Omental fat pad (tissue), 4 donors: Measurements from ENCODE around the gene PRICKLE4. TPM values are rescaled to one million over a fixed set of nuclear protein-coding genes. Genes with fewer than 3 reads are reported as not detected.

Source experiments
- ATAC-seq: fragments of 150-250 bp; one replicate; pipeline ENCODE4 v1.9.1; 2016; ENCODE audit warnings: mild to moderate bottlenecking, moderate library complexity; ENCODE audit not compliant: low FRiP score
- DNase-seq: peaks from one replicate; pipeline ENCODE4 v3.0.0-alpha.2; 2019; ENCODE audit warnings: low spot score
- CTCF ChIP-seq, 3 donors: fragments of 450-650 bp; IDR thresholded peaks; one replicate each; pipeline ENCODE4 v1.5.1; 2016 to 2017; ENCODE audit warnings: antibody characterized with exemption in 3 of 3, mild to moderate bottlenecking in 3 of 3, moderate library complexity in 2 of 3
- total RNA-seq, 4 donors: library from RNA; depleted of rRNA; stranded (reverse); fragments of >200 nt; gene quantifications; one replicate each; pipeline ENCODE4 v1.1.0, GENCODE V29; 2016

The PRICKLE4 gene
- total RNA-seq, 4 donors from 2014 or later, result 1.6 to 11.7 (median 8.6) TPM

- ATAC-seq (peak; percentile 70), DNase-seq (peak; percentile 52)
These were observed 45.7 kb upstream of the PRICKLE4 start for GRCh38 chr6:41734666-41735426.

GRCh38 chr6:41735427-41736185 is 45.0 kb upstream of the PRICKLE4 start, which contains the start of gene TFEB:
Gene TFEB, minus strand, starts transcription at chr6:41735608. Its CDS starts 44,395 bp downstream, at chr6:41691213.
- ATAC-seq (peak; percentile 80), DNase-seq (peak; percentile 89)
- TF ChIP-seq CTCF (IDR thresholded peaks at IDR 0.05), result peak in 2 of 3 donors; percentile 66 to 92

More at GRCh38 chr6:41734666-41735426, 45.7 kb upstream of the PRICKLE4 start:
- no peak for TF ChIP-seq CTCF (IDR thresholded peaks at IDR 0.05)

GRCh38 chr6:41736186-41736733 is 44.3 kb upstream of the PRICKLE4 start:
- no peak for ATAC-seq
- no peak for DNase-seq
- TF ChIP-seq CTCF (IDR thresholded peaks at IDR 0.05), result no peak

GRCh38 chr6:41736800-41737555 is 43.6 kb upstream of the PRICKLE4 start:
- no peak for DNase-seq
- no peak for TF ChIP-seq CTCF (IDR thresholded peaks at IDR 0.05)
- no peak for ATAC-seq

GRCh38 chr6:41737591-41738130 is 42.9 kb upstream of the PRICKLE4 start:
- ATAC-seq (no peak), DNase-seq (no peak)
- no peak for TF ChIP-seq CTCF (IDR thresholded peaks at IDR 0.05)

GRCh38 chr6:41739041-41739440 is 41.5 kb upstream of the PRICKLE4 start:
- no peak for ATAC-seq
- DNase-seq, result no peak
- no peak for TF ChIP-seq CTCF (IDR thresholded peaks at IDR 0.05)
